Esophagus squamous epithelium (tissue), 4 donors: ENCODE data around the gene KCND2.

Source experiments
- POLR2A ChIP-seq, 4 donors: fragments of 450-650 bp; IDR thresholded peaks; one replicate each; pipeline ENCODE4 v1.6.1; 2017; ENCODE audit warnings: antibody characterized with exemption in 4 of 4, mild to moderate bottlenecking in 4 of 4, moderate library complexity in 3 of 4
- TF ChIP-seq, protein P1 (sequence below), 6 experiments: fragments of 450-650 bp in 4 of 6; fragments of 200-600 bp in 2 of 6; sonication (generic) in 2 of 6; IDR thresholded peaks; one replicate each; pipeline ENCODE4 v1.5.1; 2016 to 2019; ENCODE audit warnings: antibody characterized with exemption in 6 of 6, mild to moderate bottlenecking in 4 of 6, moderate library complexity in 4 of 6

DNA sequence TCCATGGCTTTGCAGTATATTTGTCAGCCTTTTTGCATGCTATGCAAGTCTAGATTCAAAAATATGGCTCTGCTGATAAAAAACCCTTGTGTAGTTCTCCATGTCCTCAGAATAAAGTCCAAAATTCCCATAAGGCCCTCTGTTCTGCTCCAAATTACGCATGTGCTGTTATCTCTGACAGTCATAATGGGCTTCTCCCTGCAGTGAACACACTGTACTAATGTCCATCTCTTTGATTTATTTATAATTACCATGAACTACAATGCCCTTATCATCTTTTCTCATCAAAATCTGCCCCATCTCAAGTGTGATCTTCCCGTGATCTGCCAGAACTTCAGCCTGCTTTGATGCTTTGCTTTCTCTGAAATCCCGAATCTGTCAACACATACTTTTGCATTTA, 497.2 kb downstream of the KCND2 start:
- TF ChIP-seq, protein P1, sequence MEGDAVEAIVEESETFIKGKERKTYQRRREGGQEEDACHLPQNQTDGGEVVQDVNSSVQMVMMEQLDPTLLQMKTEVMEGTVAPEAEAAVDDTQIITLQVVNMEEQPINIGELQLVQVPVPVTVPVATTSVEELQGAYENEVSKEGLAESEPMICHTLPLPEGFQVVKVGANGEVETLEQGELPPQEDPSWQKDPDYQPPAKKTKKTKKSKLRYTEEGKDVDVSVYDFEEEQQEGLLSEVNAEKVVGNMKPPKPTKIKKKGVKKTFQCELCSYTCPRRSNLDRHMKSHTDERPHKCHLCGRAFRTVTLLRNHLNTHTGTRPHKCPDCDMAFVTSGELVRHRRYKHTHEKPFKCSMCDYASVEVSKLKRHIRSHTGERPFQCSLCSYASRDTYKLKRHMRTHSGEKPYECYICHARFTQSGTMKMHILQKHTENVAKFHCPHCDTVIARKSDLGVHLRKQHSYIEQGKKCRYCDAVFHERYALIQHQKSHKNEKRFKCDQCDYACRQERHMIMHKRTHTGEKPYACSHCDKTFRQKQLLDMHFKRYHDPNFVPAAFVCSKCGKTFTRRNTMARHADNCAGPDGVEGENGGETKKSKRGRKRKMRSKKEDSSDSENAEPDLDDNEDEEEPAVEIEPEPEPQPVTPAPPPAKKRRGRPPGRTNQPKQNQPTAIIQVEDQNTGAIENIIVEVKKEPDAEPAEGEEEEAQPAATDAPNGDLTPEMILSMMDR (IDR thresholded peaks at IDR 0.05) = no peak
- no peak for TF ChIP-seq POLR2A (IDR thresholded peaks at IDR 0.05)
